Measurements from ENCODE around the gene SPATA16.
"Not testable (repeated sequence)": the region's sequence is repeated elsewhere in the genome, so short reads cannot be mapped to it uniquely, and the experiment has no call there.

Gene SPATA16

DNA sequence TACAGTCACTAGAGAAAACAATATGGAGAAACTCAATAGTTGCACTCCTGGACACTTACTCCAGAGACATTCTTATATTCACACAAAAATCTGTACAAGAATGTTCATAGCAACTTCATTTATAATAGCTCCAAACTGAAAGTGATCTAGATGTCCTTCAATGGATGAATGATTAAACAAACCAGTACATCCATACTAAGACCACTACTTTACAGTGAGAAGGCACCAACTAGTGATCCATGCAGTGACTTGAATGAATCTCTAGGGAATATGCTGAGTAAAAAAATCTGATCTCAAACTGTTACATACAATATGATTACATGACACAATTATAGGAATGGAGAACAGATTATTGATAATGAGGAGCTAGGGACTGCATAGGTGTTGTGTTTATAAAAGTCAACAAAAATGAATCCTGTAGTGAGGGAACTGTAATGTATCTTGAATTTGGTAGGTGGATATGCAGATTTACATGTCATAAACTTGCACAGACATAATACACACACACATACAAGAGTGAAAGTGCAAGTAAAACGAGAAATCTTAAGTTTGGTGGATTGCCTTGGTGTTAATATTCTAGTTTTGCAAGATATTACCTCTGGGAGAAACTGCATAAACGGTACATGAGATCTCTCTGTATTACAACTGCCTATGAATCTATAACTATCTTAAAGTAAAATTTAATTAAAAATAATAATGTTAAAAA is 85.7 kb downstream of the SPATA16 start:
- no peak for DNase-seq

DNA sequence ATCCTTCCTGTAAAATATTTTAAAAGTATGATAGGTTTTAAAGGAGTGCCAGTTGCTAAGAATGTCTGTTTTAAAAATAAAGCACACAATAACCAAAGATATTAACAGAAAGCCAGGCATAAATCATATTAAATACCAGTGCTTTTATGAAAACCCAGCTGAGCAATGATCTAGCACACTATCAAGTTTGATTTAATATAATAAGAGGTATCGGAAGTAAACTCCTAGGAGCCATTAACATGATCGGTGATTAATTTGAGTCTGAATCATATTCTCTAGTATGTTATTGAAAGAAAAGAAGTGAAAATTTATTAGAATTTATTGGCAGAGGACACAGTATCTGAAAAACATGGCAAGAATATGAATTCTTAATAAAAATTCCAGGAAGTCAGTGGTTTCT is 91.7 kb downstream of the SPATA16 start:
- DNase-seq: no peak

DNA sequence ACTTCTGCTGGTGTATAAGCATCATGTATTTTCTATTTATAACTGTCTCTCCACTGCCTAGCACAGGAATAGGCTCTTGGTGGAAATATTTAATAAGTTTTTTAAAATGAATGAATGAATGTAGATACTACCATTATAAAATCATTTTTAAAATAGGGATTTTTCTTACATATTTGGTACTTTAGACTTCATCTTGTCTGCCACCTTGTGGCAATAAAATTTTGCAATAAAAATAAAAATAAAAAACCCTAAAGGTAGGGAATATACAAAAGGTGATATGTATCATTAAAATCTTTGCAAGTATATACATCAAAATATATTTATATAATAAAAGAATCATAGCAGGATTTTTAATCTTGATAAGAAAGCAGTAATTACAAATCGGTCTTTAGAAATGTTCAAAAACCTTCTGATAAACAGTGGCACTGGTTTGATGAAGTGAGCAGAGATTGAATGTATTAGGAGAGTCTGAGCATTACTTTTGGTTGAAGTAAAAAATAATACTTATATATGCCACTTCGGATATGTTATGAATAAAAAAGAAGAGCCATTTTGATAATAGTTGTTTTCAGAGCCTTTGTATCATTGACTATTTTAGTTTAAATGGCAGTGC is 95.2 kb downstream of the SPATA16 start:
- DNase-seq: no peak

DNA sequence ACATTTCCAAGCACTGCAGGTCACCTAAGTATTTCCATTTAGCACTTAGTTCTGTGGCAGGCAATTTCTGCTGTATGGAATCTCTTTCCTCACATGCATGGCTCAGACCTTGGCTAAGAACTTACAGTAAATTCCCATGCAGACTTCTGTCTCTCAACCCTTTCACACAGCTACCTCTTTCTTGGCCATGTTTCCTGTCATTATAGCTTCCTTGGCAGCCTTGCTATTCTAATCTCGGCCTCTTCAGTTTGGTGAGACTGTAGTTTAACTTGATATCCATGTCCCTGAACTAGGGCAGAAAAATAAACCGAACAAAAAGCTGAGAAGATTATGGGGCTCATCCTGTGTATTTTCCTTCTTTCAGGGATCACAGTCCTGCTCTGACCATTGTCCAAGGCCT is 96.0 kb downstream of the SPATA16 start:
- DNase-seq: no peak

DNA sequence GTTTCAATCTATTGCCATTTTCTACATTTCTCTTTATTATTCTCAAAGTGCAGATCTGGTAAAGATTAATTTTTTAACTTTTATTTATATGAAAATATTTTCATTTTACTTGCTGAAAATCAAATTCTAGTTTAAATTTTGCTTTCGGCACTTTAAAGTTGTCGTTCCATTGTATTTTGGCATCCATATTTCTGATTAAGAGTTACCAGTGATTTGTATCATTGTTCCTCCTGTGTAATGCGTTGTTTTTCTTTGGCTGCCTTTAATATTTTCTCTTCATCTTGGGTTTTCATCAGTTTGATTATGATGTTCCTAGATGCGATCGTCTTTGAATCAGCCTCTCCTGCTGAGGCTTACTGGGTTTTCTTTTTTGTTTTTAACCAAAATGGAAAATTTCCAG is 97.3 kb downstream of the SPATA16 start:
- DNase-seq: no peak

DNA sequence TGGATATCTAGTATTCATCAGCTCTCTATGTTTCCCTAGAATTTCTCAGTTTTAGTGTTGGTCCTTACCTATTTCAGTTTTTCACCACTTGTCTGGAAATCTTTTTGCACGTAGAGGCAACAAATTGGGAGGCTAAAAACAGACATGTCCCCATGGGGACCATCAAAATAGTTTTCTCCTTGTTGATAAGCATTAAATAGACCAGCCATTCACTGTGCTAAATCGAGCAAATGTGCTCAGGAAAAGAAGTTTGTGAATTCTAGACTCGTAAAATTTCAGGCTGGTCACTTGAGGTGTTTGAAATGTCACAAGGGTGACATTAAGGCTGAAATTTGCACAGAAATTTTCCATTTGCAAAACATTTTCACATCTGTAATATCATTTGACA is 102.6 kb downstream of the SPATA16 start:
- no peak for DNase-seq

DNA sequence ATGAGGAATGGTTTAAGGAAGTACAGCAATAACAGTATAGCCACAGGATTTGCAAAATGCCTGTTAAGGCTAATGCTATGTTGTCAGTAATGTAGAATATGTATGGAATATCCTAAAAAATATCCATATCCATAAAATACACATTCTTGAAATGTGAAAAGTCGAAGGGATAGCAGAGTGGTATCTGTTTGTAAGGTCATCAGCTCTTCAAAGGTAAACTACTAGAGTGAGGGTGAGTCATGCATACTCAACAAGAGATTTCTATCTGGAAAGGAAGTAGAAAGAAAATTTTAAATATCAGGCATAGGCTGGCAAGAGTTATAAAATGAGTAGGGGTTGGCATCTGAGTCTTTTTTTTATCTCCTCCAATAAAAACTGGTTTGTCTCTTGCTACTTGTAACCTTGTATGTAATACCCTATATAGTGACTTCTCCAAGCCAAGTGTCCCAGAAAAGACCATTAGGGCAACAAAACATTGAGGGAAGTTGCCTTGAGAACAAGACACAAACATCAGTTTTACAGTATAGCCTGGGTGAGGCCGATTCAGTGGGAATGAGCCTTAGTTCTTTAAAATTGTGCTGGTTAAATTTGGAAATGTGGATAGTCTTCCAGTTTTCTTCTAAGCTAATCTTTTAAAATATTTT is 103.1 kb downstream of the SPATA16 start:
- no peak for DNase-seq

DNA sequence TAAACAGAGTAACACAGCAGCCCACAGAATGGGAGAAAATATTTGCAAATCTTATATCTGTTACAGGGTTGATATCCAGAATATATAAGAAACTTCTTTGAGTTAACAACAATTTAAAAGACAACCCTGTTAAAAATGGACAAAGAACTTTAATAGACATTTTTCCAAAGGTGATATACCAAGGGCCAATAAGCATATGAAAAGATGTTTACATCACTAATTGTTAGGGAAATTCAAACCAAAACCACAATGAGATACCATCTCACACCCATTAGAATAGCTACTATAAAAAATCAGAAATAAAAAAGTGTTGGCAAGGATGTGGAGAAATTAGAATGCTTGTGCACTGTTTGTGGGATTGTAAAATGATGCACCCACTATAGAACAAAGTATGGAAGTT is 110.8 kb downstream of the SPATA16 start:
- no peak for DNase-seq

DNA sequence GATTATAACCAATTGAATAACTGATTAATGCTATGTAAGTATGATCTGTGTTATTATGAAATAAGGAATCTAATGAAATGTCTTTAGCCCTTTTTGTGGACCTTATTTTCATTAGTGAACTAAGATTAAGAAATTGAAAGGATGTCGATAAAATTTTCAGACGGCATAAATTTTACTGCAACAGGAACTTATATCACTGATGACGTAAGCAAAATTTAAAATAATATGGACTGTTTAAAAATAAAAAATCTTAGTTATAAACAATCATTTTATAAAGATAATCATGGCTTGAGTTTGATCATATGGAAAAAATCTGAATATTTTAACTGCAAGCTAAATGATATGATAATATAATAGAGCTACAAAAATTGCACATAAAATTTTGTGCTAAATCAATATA is 112.7 kb downstream of the SPATA16 start:
- DNase-seq: no peak

DNA sequence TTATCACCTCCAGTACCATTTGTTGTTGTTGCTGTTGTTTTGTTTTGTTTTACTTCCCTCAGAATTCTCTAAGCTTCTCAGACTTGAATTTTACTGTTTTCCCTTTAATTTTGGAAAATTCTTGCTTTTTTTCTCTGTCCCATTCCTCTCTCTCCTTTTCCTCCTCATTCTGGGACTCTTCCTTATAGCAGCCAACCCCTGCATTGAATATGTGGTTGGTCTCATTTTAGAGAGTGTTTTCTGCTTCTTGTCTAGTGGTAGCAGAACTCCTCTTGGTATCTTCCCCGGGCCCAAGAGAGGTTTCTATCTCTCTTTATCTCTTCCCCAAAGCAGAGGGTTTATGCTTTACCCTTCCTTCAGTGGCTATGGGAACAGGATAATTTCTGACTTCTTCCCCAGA is 113.6 kb downstream of the SPATA16 start:
- no peak for DNase-seq

DNA sequence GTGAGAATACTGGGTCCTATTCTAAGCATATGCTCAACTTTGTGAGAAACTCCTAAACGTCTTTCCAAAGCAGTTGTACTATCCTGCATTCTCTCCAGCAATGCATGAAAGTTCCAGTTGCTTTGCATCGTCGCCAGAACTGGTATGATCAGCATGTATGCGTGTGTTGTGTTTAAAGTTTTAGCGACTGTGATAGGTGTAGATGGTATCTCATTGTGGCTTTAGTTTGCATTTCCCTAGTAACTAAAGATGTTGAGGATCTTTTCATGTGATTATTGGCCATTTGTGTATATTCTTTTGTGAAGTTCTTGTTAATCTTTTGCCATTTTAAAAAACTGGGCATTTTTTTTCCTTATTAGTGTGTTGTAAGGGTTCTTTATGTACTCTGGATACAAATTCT is 115.1 kb downstream of the SPATA16 start:
- no peak for DNase-seq

DNA sequence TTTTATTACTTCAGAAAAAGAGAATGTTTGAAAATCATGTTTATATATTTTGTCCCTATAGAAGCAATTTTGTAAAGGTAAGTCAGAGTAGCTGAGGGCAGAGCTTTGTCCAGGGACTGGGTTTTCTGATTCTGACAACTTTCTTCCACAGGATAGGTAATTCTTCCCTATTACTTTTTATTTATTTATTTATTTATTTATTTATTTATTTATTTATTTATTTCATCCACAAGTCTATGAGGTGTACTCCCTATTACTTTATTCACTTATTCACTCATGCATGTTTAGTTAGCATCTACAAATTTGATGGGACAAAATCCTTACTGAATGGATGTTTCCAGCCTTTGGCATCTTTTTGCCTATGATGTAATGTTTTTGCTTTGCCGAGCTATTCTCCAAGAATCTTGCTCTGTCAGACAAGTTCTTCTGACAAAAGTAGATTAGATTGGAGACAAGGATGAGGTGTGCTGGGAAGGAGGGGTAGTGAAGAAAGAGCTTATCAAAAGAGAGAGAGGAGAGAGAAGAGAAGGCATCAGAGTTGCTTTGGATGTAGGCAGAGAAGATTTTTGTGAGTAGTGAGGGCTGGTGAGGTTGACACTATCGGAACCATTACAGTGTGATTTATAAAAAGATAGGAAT is 119.4 kb downstream of the SPATA16 start:
- DNase-seq: no peak

DNA sequence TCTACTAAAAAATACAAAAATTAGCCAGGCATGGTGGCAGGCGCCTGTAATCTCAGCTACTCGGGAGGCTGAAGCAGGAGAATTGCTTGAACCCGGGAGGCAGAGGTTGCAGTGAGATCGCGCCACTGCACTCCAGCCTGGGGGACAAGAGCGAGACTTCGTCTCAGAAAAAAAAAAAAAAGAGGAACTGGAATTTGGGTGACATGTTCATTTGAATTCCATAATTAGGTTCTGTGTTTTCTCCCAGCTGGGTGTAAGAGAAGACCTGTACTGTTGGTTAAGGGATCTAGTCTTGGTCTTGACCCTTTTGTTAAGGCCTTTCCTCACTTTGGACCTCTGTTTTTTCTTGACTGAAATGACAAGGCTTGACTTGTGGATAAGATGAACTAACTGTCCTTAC is 120.9 kb downstream of the SPATA16 start:
- DNase-seq: not testable (repeated sequence)

DNA sequence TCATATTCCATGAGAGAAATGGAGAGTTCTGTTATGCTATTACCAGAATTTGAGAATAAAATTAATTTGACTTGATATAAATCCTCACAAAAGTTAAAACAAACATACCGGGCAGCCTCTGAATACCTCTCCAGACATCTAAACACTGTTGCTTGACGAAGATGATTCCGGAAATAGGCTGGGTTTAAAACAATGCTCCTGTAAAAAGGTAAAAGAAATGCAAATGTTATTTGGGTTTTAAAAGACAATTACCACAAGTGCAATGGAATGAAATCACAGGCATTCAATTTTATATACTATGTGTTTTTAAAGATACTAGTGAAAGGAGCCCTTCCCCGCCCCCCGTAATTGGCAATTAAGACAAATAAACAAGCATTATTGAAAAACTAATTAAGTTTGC is 121.7 kb downstream of the SPATA16 start:
- no peak for DNase-seq

DNA sequence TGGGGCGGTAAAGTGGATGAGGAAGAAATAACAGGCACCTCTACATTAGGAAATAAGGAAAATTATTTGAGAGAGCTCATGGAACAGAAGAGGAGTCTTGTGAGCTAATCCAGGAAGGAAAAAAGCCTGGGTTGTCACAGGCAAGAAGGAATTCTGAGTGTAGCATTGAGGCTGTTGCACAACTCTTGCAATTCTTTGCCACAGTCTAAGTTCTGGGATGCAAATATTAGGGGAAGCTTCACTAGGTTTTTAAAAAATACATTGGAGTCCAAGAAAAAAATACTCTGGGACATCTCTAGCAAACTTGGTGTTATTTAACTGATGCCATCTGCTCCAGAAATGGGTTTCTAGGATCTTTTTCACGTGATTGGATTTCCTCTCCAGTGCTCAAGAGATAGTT is 122.3 kb downstream of the SPATA16 start:
- DNase-seq: no peak

DNA sequence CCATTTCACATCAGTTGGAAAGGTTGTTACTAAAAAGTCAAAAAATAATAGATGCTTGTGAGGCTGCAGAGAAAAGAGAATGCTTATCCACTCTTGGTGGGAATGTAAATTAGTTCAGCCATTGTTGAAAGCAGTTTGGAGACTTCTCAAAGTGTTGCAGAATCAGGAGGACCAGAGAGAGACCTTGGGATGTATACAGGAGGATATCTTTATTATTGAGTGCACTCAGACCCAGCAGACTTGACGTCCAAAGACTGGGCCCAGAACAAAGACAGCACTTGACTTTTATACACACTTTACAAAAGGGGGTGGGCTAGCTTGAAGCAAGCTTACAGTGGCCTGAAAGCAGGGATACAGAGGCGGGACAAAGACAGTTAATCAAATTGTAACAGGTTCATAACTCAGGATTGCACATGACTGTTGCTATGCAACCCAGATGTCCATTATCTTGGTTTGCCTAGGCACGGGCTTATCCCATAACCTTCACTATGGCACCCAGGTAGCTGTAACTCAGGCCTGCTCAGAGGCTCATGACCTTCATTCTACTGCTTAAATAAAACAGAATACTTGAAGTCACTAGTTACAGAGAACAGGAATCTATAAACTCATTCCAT is 127.7 kb downstream of the SPATA16 start:
- DNase-seq: no peak

DNA sequence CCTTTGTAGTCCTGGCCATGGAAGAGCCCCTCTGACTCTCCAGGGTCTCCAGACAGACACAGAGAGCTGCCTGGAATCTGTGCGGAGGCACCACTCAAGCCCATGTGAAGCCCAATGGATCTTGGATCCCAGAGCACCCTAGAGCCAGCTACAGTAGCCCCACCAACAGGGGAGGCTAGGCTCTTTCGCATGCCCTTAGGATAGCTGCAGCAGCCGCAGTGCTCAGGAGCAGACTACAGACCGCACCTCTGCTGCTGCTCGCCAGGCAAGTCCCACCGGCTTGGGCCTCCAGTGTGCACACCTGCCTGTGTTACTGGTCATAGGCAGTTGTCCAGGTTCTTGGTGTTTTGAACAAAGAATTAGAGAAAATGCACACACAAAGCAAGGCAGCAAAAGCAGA is 131.6 kb downstream of the SPATA16 start:
- DNase-seq: no peak

DNA sequence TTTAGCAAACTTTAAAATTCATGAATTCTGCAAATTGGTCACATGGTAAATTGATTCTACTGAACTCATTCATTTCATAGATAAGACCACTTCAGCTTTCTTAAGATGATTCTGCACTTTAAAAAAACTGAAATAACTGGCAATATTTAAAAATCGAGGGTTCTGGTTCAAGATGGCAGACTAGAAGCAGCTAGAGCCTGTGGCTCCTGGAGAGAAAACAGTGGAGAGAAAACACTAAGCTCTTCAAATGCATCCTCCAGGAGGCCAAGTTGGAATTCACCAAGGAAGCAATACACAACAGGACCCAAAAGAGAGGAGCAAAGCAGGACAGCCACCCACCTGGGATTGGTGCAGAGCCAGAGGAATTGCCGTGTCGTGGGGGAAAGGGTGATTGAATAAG is 132.1 kb downstream of the SPATA16 start:
- no peak for DNase-seq

DNA sequence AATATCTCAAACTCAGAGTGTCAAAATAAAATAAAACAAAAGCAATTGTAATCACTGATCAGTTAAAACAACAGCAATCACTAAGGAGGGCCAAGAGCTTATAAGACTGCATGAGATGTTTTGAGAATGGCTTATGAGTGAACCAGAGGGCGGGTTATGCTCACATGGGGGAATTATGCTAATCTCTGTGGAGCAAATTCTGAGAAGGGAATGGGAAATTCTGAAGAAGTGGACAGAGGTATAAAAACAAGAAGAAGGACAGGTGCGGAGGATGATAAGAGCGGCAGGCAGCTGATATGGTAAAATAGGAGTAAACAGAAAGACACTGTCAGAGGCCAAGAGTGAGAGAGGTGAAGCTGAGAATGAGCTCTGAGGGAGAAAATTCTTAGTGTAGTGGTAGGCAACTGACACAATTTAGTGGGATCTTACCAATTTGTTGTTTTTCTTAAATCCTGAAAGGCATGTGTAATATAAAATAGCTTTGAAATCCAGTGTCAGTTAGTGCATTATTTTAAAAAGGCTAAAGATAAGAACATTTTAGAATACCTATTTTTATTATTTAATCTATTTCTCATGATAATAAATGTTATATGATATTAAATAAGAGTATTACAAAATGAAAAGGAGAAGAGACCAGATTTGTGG is 133.8 kb downstream of the SPATA16 start:
- DNase-seq: no peak

DNA sequence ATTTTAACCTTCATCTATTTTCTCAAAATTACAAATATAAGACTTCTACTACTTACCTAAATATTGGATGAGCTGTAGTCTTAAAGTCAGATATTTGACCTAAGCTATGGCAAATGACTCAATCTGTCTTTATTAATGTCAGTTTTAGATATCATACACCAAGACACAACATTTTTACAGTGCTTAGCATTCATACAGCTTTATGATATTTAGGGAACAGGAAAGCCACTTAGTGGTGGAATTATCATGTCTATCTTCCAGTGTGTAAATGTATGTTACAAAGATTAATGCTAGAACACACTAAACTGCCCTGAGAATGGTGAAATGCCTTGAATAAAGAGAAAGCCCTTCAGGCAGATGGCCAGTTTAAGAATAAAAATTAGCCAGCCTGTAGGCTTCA is 135.0 kb downstream of the SPATA16 start:
- no peak for DNase-seq

DNA sequence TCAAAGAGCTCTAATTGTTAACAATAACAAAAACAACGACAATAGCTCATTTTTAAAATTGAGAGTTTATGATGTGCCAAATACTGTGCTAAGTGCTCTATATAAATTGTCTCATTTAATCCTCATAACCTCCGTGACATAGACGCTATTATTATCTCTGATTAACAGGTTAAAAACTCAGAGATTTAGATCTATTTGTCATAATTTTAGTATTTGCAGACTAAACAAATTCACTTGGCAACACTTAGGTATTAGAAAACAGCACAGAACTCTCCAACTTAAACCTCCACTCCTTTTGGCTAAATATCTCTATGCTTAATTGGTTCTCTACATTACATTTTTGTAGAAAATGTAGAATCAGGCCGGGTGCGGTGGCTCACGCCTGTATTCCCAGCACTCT is 136.4 kb downstream of the SPATA16 start:
- DNase-seq: no peak

DNA sequence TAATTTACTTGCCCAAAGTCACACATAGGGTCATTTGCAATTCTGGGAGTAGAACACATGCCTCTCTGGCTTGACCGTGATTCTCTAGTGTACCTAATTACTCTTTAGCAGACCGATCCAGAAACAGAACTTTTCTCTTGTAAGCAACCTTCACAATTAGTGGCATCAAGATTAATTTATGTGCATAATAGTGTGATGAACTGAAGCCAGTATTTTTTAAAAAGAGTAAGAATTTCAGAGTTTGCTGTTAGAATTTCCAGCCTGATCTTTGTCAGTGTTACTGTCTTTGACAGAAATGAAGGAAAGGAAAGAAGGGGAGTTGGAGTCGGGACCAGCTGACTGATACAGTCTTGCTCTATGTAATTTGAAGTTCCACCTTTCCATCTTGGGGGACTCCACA is 137.1 kb downstream of the SPATA16 start:
- DNase-seq: no peak

DNA sequence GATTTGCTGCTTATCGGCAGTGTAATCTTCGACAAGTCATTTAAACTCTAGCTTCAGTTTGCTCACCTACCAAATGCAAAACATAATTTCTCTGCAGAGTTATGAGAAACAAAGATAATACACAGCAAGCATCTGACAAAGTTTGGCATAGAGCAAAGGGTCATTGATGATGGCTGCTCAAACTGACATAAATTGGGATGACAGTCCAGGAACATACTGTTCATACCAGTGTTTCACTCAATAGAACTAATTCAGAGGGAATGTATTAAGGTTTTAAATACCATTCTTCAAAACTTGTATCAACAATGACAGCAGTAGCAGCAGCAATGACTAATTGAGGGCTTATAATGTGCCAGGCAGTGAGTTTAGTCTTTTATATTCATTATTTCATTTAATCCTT is 137.6 kb downstream of the SPATA16 start:
- no peak for DNase-seq

All from effector CD4-positive, alpha-beta T cell (primary cell).